HL-60 (cell line): ENCODE results near the gene NPTX2.

Experiments
- DNase-seq, 2 experiments: peaks; one replicate each; pipeline ENCODE4 v3.0.0-alpha.2; 2010 to 2020; ENCODE audit warnings: low read depth in 1 of 2, low spot score in 1 of 2
- H3K27ac ChIP-seq: fragments of 250-450 bp; sonication (Bioruptor Pico); replicated peaks from 2 replicates; pipeline ENCODE4 v1.5.1; 2020; ENCODE audit warnings: mild to moderate bottlenecking, moderate library complexity
- H3K27me3 ChIP-seq: fragments of 250-450 bp; sonication (Bioruptor Pico); 2 replicates; pipeline ENCODE4 v1.5.1; 2021; ENCODE audit warnings: mild to moderate bottlenecking, moderate library complexity; ENCODE audit not compliant: insufficient read depth, poor library complexity, severe bottlenecking
- H3K4me3 ChIP-seq: replicated peaks from 2 replicates; pipeline ENCODE4 v1.5.1; 2011; ENCODE audit warnings: mild to moderate bottlenecking, control low read depth, low read length; ENCODE audit not compliant: insufficient read depth
- CTCF ChIP-seq: IDR thresholded peaks from one replicate; pipeline ENCODE4 v1.5.1; 2011; ENCODE audit warnings: low read length, control low read depth, inconsistent platforms; ENCODE audit not compliant: insufficient read depth
- GABPA ChIP-seq: IDR thresholded peaks from 2 replicates; pipeline ENCODE4 v1.6.1; 2012; ENCODE audit warnings: low read depth
- POLR2AphosphoS5 ChIP-seq: IDR thresholded peaks from 2 replicates; pipeline ENCODE4 v1.6.1; 2012; ENCODE audit warnings: low read depth
- REST ChIP-seq: IDR thresholded peaks from 2 replicates; pipeline ENCODE4 v1.6.1; 2012; ENCODE audit warnings: low read depth; ENCODE audit not compliant: insufficient replicate concordance
- SPI1 ChIP-seq: IDR thresholded peaks from 2 replicates; pipeline ENCODE4 v1.6.1; 2012; ENCODE audit warnings: low read depth, mild to moderate bottlenecking, borderline replicate concordance

Gene NPTX2

GRCh38 chr7:98622926-98623325, 5.8 kb downstream of the NPTX2 start:
- Histone ChIP-seq H3K27ac (no peak overlapping the region), H3K4me3 (no peak overlapping the region), H3K27me3 (peaks cover 6% of the 10 kb centered on the region)
- TF ChIP-seq POLR2AphosphoS5 (no peak), GABPA (no peak), SPI1 (no peak), REST (no peak), CTCF (no peak)
- no peak for DNase-seq

GRCh38 chr7:98624846-98625420, 7.8 kb downstream of the NPTX2 start:
- TF ChIP-seq CTCF (no peak), POLR2AphosphoS5 (no peak), SPI1 (no peak), GABPA (no peak), REST (no peak)
- Histone ChIP-seq H3K4me3 (no peak overlapping the region), H3K27ac (no peak overlapping the region), H3K27me3 (peaks cover 5% of the 10 kb centered on the region)
- no peak for DNase-seq

GRCh38 chr7:98626460-98627412, 9.7 kb downstream of the NPTX2 start:
- no peak overlapping the region for H3K27ac ChIP-seq
- no peak for DNase-seq
- H3K27me3 ChIP-seq, result peaks cover 5% of the 10 kb centered on the region
- no peak overlapping the region for H3K4me3 ChIP-seq
- TF ChIP-seq POLR2AphosphoS5 (no peak), CTCF (no peak), SPI1 (no peak), GABPA (no peak), REST (no peak)
